Natural killer cell (primary cell): ENCODE data around the gene ZNF175. TPM values are rescaled to one million over a fixed set of nuclear protein-coding genes. Genes with fewer than 3 reads are reported as not detected.

Experiments
- ATAC-seq, 3 donors: fragments of 150-1000 bp in 2 of 3; fragments of 200-7000 bp in 1 of 3; cut with Tn5 transposase; 1 replicate in 1 of 3; 2 replicates in 2 of 3; pipeline ENCODE4 v1.10.0; 2021; ENCODE audit warnings: mild to moderate bottlenecking in 2 of 3, moderate library complexity in 2 of 3
- DNase-seq, 2 donors: peaks; one replicate each; pipeline versions ENCODE4 v3.0.0 to v3.0.0-alpha.2; 2013 to 2021; ENCODE audit warnings: mixed read lengths in 1 of 2
- H3K27ac ChIP-seq: one replicate; pipeline ENCODE4 v1.5.1; 2013; ENCODE audit warnings: mild to moderate bottlenecking, low read length
- H3K27me3 ChIP-seq: one replicate; pipeline ENCODE4 v1.6.1; 2013; ENCODE audit warnings: low read length; ENCODE audit not compliant: control insufficient read depth, insufficient read depth
- H3K36me3 ChIP-seq: one replicate; pipeline ENCODE4 v1.6.1; 2013; ENCODE audit warnings: low read length; ENCODE audit not compliant: control insufficient read depth, insufficient read depth
- H3K4me1 ChIP-seq: one replicate; pipeline ENCODE4 v1.6.1; 2013; ENCODE audit warnings: low read length; ENCODE audit not compliant: control insufficient read depth, insufficient read depth
- H3K4me3 ChIP-seq: one replicate; pipeline ENCODE4 v1.5.1; 2013; ENCODE audit warnings: low read length
- H3K9me3 ChIP-seq: one replicate; pipeline ENCODE4 v1.6.1; 2013; ENCODE audit warnings: low read length; ENCODE audit not compliant: control insufficient read depth, insufficient read depth
- H3K27ac Mint-ChIP-seq, 2 donors: one replicate each; pipeline ENCODE4 v1.8.0; 2022; ENCODE audit warnings: mild to moderate bottlenecking in 2 of 2, mixed read lengths in 2 of 2, moderate library complexity in 1 of 2
- H3K27me3 Mint-ChIP-seq, 2 donors: one replicate each; pipeline ENCODE4 v1.8.0; 2022; ENCODE audit warnings: low read depth in 2 of 2, mixed read lengths in 2 of 2
- H3K36me3 Mint-ChIP-seq: one replicate; pipeline ENCODE4 v1.8.0; 2022; ENCODE audit warnings: mixed read lengths
- H3K4me1 Mint-ChIP-seq, 2 donors: one replicate each; pipeline ENCODE4 v1.8.0; 2022; ENCODE audit warnings: mixed read lengths in 2 of 2
- H3K4me3 Mint-ChIP-seq: one replicate; pipeline ENCODE4 v1.8.0; 2022; ENCODE audit warnings: mild to moderate bottlenecking, moderate library complexity, mixed read lengths
- H3K9me3 Mint-ChIP-seq, 2 donors: one replicate each; pipeline ENCODE4 v1.8.0; 2022; ENCODE audit warnings: mixed read lengths in 2 of 2
- CTCF ChIP-seq: fragments of 200-600 bp; IDR thresholded peaks from one replicate; pipeline ENCODE4 v1.8.0; 2022; ENCODE audit warnings: antibody characterized with exemption
- WGBS: methylation state at CpG from one replicate; pipeline ENCODE4 v1.1.7; 2013; ENCODE audit warnings: missing lambda C conversion rate; ENCODE audit not compliant: insufficient coverage; 5-methylcytosine and 5-hydroxymethylcytosine counted together
- intact Hi-C: fragments of 100-400 bp; cut with micrococcal nuclease; formaldehyde crosslinking; loops from one replicate; pipeline ENCODE4 v1.14.2; 2022
- total RNA-seq, 4 donors: library from RNA; stranded (reverse); fragments of 120-200 nt in 1 of 4; gene quantifications; one replicate each; pipeline versions ENCODE4 v1.2.3 to v1.2.4, GENCODE V29; 2013 to 2022

Gene ZNF175
- total RNA-seq, 3 donors from 2014 or later (not counting 1 experiment from before 2014, with no cell fraction given) = 3.4 to 4.8 (median 4.0) TPM

GRCh38 chr19:51607077-51607476, 36.0 kb downstream of the ZNF175 start:
- Histone ChIP-seq H3K27ac (peak overlapping the region; percentile 35), H3K4me1 (peaks cover 13% of the 10 kb centered on the region), H3K9me3 (no peaks in the 10 kb centered on the region), H3K36me3 (no peaks in the 10 kb centered on the region), H3K27me3 (no peaks in the 10 kb centered on the region), H3K4me3 (no peak overlapping the region)
- Mint-ChIP-seq H3K4me3 (no peak overlapping the region), H3K36me3 (no peaks in the 10 kb centered on the region), H3K4me1 (peaks cover 0 to 21% of the 10 kb centered on the region in 2 donors), H3K27ac (peak overlapping the region in 1 of 2 donors; percentile 2), H3K27me3 (peaks cover 0 to 3% of the 10 kb centered on the region in 2 donors), H3K9me3 (no peaks in the 10 kb centered on the region)
- intact Hi-C loops = no loop called here
- 8% methylated on average over 6 of the region's 6 CpGs for WGBS
- ATAC-seq = peak; percentile 56 to 78 (median 62)
- DNase-seq = peak in 1 of 2 donors; percentile 11
- TF ChIP-seq CTCF = no peak

GRCh38 chr19:51607920-51608562, 37.0 kb downstream of the ZNF175 start:
- TF ChIP-seq CTCF = no peak
- H3K27me3 ChIP-seq = no peaks in the 10 kb centered on the region
- H3K36me3 ChIP-seq = no peaks in the 10 kb centered on the region
- Mint-ChIP-seq H3K36me3 (no peaks in the 10 kb centered on the region), H3K27me3 (no peaks in the 10 kb centered on the region), H3K9me3 (peaks cover 0 to 2% of the 10 kb centered on the region in 2 donors), H3K27ac (no peak overlapping the region), H3K4me3 (no peak overlapping the region), H3K4me1 (peaks cover 0 to 17% of the 10 kb centered on the region in 2 donors)
- H3K4me1 ChIP-seq = peaks cover 13% of the 10 kb centered on the region
- WGBS = 29% methylated on average over 13 of the region's 13 CpGs
- peak; percentile 46 to 68 for DNase-seq
- no peak overlapping the region for H3K27ac ChIP-seq
- H3K4me3 ChIP-seq = no peak overlapping the region
- intact Hi-C loops = no loop called here
- ATAC-seq = peak; percentile 53 to 74 (median 69)
- H3K9me3 ChIP-seq = peaks cover 6% of the 10 kb centered on the region

GRCh38 chr19:51610576-51610975, 39.5 kb downstream of the ZNF175 start:
- Histone ChIP-seq H3K9me3 (peaks cover 7% of the 10 kb centered on the region), H3K4me1 (peaks cover 13% of the 10 kb centered on the region), H3K4me3 (no peak overlapping the region), H3K27me3 (no peaks in the 10 kb centered on the region), H3K27ac (no peak overlapping the region), H3K36me3 (no peaks in the 10 kb centered on the region)
- Mint-ChIP-seq H3K4me1 (peaks cover 0 to 17% of the 10 kb centered on the region in 2 donors), H3K27ac (no peak overlapping the region), H3K4me3 (no peak overlapping the region), H3K36me3 (no peaks in the 10 kb centered on the region), H3K27me3 (peaks cover 0 to 2% of the 10 kb centered on the region in 2 donors), H3K9me3 (peaks cover 0 to 2% of the 10 kb centered on the region in 2 donors)
- no peak for TF ChIP-seq CTCF
- 36% methylated on average over 1 of the region's 1 CpG for WGBS
- DNase-seq (no peak), ATAC-seq (no peak)
- intact Hi-C loops = no loop called here

DNA sequence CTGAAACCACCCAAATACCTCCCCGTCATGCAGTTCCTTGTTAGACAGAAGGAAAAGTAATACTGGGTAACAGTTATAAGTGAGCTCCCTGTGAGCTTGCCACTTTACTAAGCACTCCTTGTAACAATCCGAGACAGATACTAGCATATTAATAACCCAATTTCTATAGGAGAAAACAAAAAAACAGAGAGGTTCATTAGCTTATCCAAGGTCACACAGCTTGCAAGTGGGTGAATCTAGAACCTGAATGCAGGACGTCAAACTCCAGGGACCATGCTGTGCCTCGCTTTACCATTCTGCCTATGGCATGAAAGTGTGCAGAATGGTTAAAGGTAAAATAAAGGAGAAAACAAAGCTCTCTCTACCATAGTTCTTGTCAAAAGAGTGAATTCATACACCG, 43.7 kb downstream of the ZNF175 start:
- Mint-ChIP-seq H3K4me3 (no peak overlapping the region), H3K9me3 (peaks cover 0 to 2% of the 10 kb centered on the region in 2 donors), H3K36me3 (no peaks in the 10 kb centered on the region), H3K4me1 (no peaks in the 10 kb centered on the region), H3K27ac (no peak overlapping the region), H3K27me3 (peaks cover 0 to 5% of the 10 kb centered on the region in 2 donors)
- TF ChIP-seq CTCF = no peak
- no peaks in the 10 kb centered on the region for H3K27me3 ChIP-seq
- WGBS = 87% methylated on average over 3 of the region's 5 CpGs
- no peaks in the 10 kb centered on the region for H3K36me3 ChIP-seq
- peaks cover 7% of the 10 kb centered on the region for H3K9me3 ChIP-seq
- ATAC-seq (no peak), DNase-seq (no peak)
- H3K4me3 ChIP-seq = no peak overlapping the region
- no peaks in the 10 kb centered on the region for H3K4me1 ChIP-seq
- intact Hi-C loops = no loop called here
- H3K27ac ChIP-seq = no peak overlapping the region
